Esophagus (tissue), 2 donors: ENCODE data around the gene XIRP1. TPM values are rescaled to one million over a fixed set of nuclear protein-coding genes. Genes with fewer than 3 reads are reported as not detected.

Source experiments
- H3K27ac ChIP-seq, 2 donors: one replicate each; pipeline ENCODE4 v1.5.1; 2013; ENCODE audit warnings: low read depth in 2 of 2, mild to moderate bottlenecking in 2 of 2, inconsistent platforms in 1 of 2, low read length in 1 of 2, moderate library complexity in 1 of 2
- H3K27me3 ChIP-seq, 2 donors: one replicate each; pipeline ENCODE4 v1.6.1; 2013; ENCODE audit warnings: low read length in 2 of 2, control low read depth in 1 of 2, mild to moderate bottlenecking in 1 of 2; ENCODE audit not compliant: insufficient read depth in 2 of 2, control insufficient read depth in 1 of 2
- H3K36me3 ChIP-seq, 2 donors: one replicate each; pipeline ENCODE4 v1.6.1; 2013; ENCODE audit warnings: low read length in 1 of 2; ENCODE audit not compliant: control insufficient read depth in 2 of 2, insufficient read depth in 2 of 2
- H3K4me1 ChIP-seq, 2 donors: one replicate each; pipeline ENCODE4 v1.6.1; 2013; ENCODE audit warnings: low read length in 1 of 2; ENCODE audit not compliant: control insufficient read depth in 2 of 2, insufficient read depth in 2 of 2
- H3K4me3 ChIP-seq, 2 donors: one replicate each; pipeline ENCODE4 v1.5.1; 2013; ENCODE audit warnings: low read length in 2 of 2, mild to moderate bottlenecking in 2 of 2, low read depth in 1 of 2, moderate library complexity in 1 of 2
- H3K9me3 ChIP-seq, 2 donors: one replicate each; pipeline ENCODE4 v1.6.1; 2013; ENCODE audit warnings: mild to moderate bottlenecking in 2 of 2, low read depth in 1 of 2, low read length in 1 of 2, moderate library complexity in 1 of 2; ENCODE audit not compliant: control insufficient read depth in 2 of 2, insufficient read depth in 1 of 2
- WGBS, 2 donors: extraction: QIAGEN DNeasy Blood & Tissue Kit; methylation state at CpG; one replicate each; pipeline ENCODE4 v1.1.7; 2013; 5-methylcytosine and 5-hydroxymethylcytosine counted together
- polyA plus RNA-seq, 2 donors: library from polyadenylated mRNA; stranded (reverse); fragments of 200-250 nt; gene quantifications; one replicate each; pipeline ENCODE4 v1.2.3, GENCODE V29; 2013
- donor health status: healthy with polysubstance abuse.
- donor health status: Bipolar disorder and iron deficiency.

Gene XIRP1
- polyA plus RNA-seq, 2 donors, result 0.07 to 0.10 TPM

- Histone ChIP-seq H3K36me3 (no peaks in the 10 kb centered on the region), H3K27me3 (no peaks in the 10 kb centered on the region), H3K4me1 (no peaks in the 10 kb centered on the region), H3K4me3 (no peak overlapping the region), H3K27ac (no peak overlapping the region), H3K9me3 (no peaks in the 10 kb centered on the region)
- WGBS, 2 donors, result 74 to 79% methylated on average over 4 of the region's 4 CpGs
Observed at GRCh38 chr3:39211332-39212130, 19.1 kb upstream of the XIRP1 start.

GRCh38 chr3:39210078-39210477, 17.7 kb upstream of the XIRP1 start:
- Histone ChIP-seq H3K4me3 (no peak overlapping the region), H3K36me3 (no peaks in the 10 kb centered on the region), H3K27ac (no peak overlapping the region), H3K27me3 (no peaks in the 10 kb centered on the region), H3K4me1 (no peaks in the 10 kb centered on the region), H3K9me3 (peaks cover 0 to 1% of the 10 kb centered on the region in 2 donors)
- WGBS, 2 donors, result 79 to 84% methylated on average over 3 of the region's 3 CpGs

GRCh38 chr3:39209329-39209970, 17.1 kb upstream of the XIRP1 start:
- Histone ChIP-seq H3K9me3 (peaks cover 0 to 3% of the 10 kb centered on the region in 2 donors), H3K36me3 (no peaks in the 10 kb centered on the region), H3K4me3 (no peak overlapping the region), H3K27ac (no peak overlapping the region), H3K27me3 (no peaks in the 10 kb centered on the region), H3K4me1 (no peaks in the 10 kb centered on the region)
- WGBS, 2 donors, result 87 to 88% methylated on average over 1 of the region's 1 CpG

GRCh38 chr3:39208463-39209055, 16.2 kb upstream of the XIRP1 start:
- Histone ChIP-seq H3K4me3 (no peak overlapping the region), H3K4me1 (no peaks in the 10 kb centered on the region), H3K27ac (no peak overlapping the region), H3K27me3 (no peaks in the 10 kb centered on the region), H3K9me3 (peaks cover 0 to 3% of the 10 kb centered on the region in 2 donors), H3K36me3 (no peaks in the 10 kb centered on the region)
- 38 to 40% methylated on average over 7 of the region's 7 CpGs for WGBS, 2 donors

GRCh38 chr3:39207361-39208186, 15.2 kb upstream of the XIRP1 start:
- Histone ChIP-seq H3K4me3 (no peak overlapping the region), H3K27me3 (no peaks in the 10 kb centered on the region), H3K27ac (no peak overlapping the region), H3K9me3 (peaks cover 0 to 3% of the 10 kb centered on the region in 2 donors), H3K4me1 (no peaks in the 10 kb centered on the region), H3K36me3 (no peaks in the 10 kb centered on the region)
- WGBS, 2 donors, result 67 to 70% methylated on average over 5 of the region's 5 CpGs

- no peak overlapping the region for H3K27ac ChIP-seq
- H3K9me3 ChIP-seq, result peaks cover 0 to 3% of the 10 kb centered on the region in 2 donors
- H3K4me3 ChIP-seq, result no peak overlapping the region
- no peaks in the 10 kb centered on the region for H3K36me3 ChIP-seq
- H3K27me3 ChIP-seq, result no peaks in the 10 kb centered on the region
- 95 to 96% methylated on average over 6 of the region's 6 CpGs for WGBS, 2 donors
- no peaks in the 10 kb centered on the region for H3K4me1 ChIP-seq
Observed at GRCh38 chr3:39205919-39206516, 13.6 kb upstream of the XIRP1 start.

- H3K4me3 ChIP-seq, result no peak overlapping the region
- WGBS, 2 donors, result 59 to 61% methylated on average over 2 of the region's 2 CpGs
- H3K27ac ChIP-seq, result no peak overlapping the region
- H3K4me1 ChIP-seq, result no peaks in the 10 kb centered on the region
- H3K9me3 ChIP-seq, result peaks cover 0 to 3% of the 10 kb centered on the region in 2 donors
- no peaks in the 10 kb centered on the region for H3K27me3 ChIP-seq
- H3K36me3 ChIP-seq, result no peaks in the 10 kb centered on the region
Observed at GRCh38 chr3:39205131-39205530, 12.7 kb upstream of the XIRP1 start.

- Histone ChIP-seq H3K4me1 (no peaks in the 10 kb centered on the region), H3K4me3 (no peak overlapping the region), H3K27ac (no peak overlapping the region), H3K27me3 (no peaks in the 10 kb centered on the region), H3K36me3 (no peaks in the 10 kb centered on the region), H3K9me3 (peaks cover 0 to 3% of the 10 kb centered on the region in 2 donors)
- 71 to 78% methylated on average over 5 of the region's 5 CpGs for WGBS, 2 donors
Observed at GRCh38 chr3:39203860-39204259, 11.5 kb upstream of the XIRP1 start.

- 78 to 84% methylated on average over 4 of the region's 4 CpGs for WGBS, 2 donors
- Histone ChIP-seq H3K4me1 (no peaks in the 10 kb centered on the region), H3K36me3 (no peaks in the 10 kb centered on the region), H3K9me3 (peaks cover 0 to 3% of the 10 kb centered on the region in 2 donors), H3K27ac (no peak overlapping the region), H3K4me3 (no peak overlapping the region), H3K27me3 (no peaks in the 10 kb centered on the region)
Observed at GRCh38 chr3:39203402-39203801, 11.0 kb upstream of the XIRP1 start.
